NCI-H2227 (cell line): Measurements from ENCODE around the gene EFHD2.
A peak's percentile ranks its signal among the peaks of the same experiment; 100 is the strongest.
"Not testable (repeated sequence)": the region's sequence is repeated elsewhere in the genome, so short reads cannot be mapped to it uniquely, and the experiment has no call there.

Experiments used
- DNase-seq: peaks from one replicate; lab custom pipeline; 2025; ENCODE audit not compliant: unreplicated experiment; lab: John Stamatoyannopoulos, UW

EFHD2 gene

GRCh38 chr1:15409388-15410222 lies at the start of gene EFHD2:
Gene EFHD2 (plus strand): TSS chr1:15409888. CDS start chr1:15409972, 84 bp downstream.
- peak; percentile 93 for DNase-seq

- no peak for DNase-seq
Measured at GRCh38 chr1:15360700-15361099, 49.0 kb upstream of the EFHD2 start.

- no peak for DNase-seq
Measured at GRCh38 chr1:15362096-15362736, 47.5 kb upstream of the EFHD2 start.

GRCh38 chr1:15362737-15363128 lies 47.0 kb upstream of the EFHD2 start:
- no peak for DNase-seq

- no peak for DNase-seq
Measured at GRCh38 chr1:15364740-15365139, 44.9 kb upstream of the EFHD2 start.

- DNase-seq = no peak
Measured at GRCh38 chr1:15368888-15369287, 40.8 kb upstream of the EFHD2 start.

GRCh38 chr1:15370268-15370667 lies 39.4 kb upstream of the EFHD2 start:
- no peak for DNase-seq

- peak; percentile 44 for DNase-seq
Measured at GRCh38 chr1:15370781-15371520, 38.7 kb upstream of the EFHD2 start.

GRCh38 chr1:15371610-15372545 lies 37.8 kb upstream of the EFHD2 start:
- peak; percentile 13 for DNase-seq

- no peak for DNase-seq
Measured at GRCh38 chr1:15378729-15379128, 31.0 kb upstream of the EFHD2 start.

GRCh38 chr1:15379151-15379550 lies 30.5 kb upstream of the EFHD2 start:
- DNase-seq = not testable (repeated sequence)

- DNase-seq = peak; percentile 38
Measured at GRCh38 chr1:15380601-15381508, 28.8 kb upstream of the EFHD2 start.

GRCh38 chr1:15381805-15382204 lies 27.9 kb upstream of the EFHD2 start:
- DNase-seq = no peak

- no peak for DNase-seq
Measured at GRCh38 chr1:15382601-15383518, 26.8 kb upstream of the EFHD2 start.

- DNase-seq = no peak
Measured at GRCh38 chr1:15383810-15384209, 25.9 kb upstream of the EFHD2 start.

GRCh38 chr1:15384301-15384901 lies 25.3 kb upstream of the EFHD2 start:
- no peak for DNase-seq

GRCh38 chr1:15385420-15385819 lies 24.3 kb upstream of the EFHD2 start:
- no peak for DNase-seq

GRCh38 chr1:15386164-15386749 lies 23.4 kb upstream of the EFHD2 start:
- no peak for DNase-seq
